PC-9 (cell line): ENCODE data around the gene SLC35A1.

Experiments
- EZH2 ChIP-seq: fragments of 200-600 bp; sonication (generic); IDR thresholded peaks from 2 replicates; pipeline ENCODE4 v1.8.0; 2017; ENCODE audit warnings: antibody characterized with exemption, low read depth
- TF ChIP-seq, protein P1 (sequence below): fragments of 200-600 bp; sonication (generic); conservative IDR thresholded peaks from 2 replicates; pipeline ENCODE4 v1.6.1; 2017; ENCODE audit warnings: mixed run types, antibody characterized with exemption, mild to moderate bottlenecking, moderate library complexity

DNA sequence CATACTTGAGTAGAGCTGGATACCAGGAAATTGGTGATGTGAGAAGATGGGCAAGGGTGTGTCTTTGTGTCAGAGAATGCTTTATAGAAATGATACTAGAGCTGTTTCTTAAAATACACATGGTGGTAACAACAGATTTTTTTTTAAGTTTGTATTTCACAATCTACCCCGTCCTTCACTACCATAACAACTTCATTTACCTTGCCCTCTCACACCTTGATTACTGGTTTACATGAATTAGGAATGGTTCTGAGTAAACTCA lies 71.6 kb downstream of the SLC35A1 start:
- TF ChIP-seq, protein P1, sequence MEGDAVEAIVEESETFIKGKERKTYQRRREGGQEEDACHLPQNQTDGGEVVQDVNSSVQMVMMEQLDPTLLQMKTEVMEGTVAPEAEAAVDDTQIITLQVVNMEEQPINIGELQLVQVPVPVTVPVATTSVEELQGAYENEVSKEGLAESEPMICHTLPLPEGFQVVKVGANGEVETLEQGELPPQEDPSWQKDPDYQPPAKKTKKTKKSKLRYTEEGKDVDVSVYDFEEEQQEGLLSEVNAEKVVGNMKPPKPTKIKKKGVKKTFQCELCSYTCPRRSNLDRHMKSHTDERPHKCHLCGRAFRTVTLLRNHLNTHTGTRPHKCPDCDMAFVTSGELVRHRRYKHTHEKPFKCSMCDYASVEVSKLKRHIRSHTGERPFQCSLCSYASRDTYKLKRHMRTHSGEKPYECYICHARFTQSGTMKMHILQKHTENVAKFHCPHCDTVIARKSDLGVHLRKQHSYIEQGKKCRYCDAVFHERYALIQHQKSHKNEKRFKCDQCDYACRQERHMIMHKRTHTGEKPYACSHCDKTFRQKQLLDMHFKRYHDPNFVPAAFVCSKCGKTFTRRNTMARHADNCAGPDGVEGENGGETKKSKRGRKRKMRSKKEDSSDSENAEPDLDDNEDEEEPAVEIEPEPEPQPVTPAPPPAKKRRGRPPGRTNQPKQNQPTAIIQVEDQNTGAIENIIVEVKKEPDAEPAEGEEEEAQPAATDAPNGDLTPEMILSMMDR: no peak
- no peak for TF ChIP-seq EZH2
